HG02798 (cell line): ENCODE results near the gene TAS2R40.
"Not testable (repeated sequence)": the region's sequence is repeated elsewhere in the genome, so short reads cannot be mapped to it uniquely, and the experiment has no call there.

Experiments
- ATAC-seq: cut with Tn5 transposase; IDR thresholded peaks from one replicate; pipeline ENCODE4 v1.9.1; 2021; ENCODE audit warnings: mild to moderate bottlenecking; ENCODE audit not compliant: unreplicated experiment, poor library complexity

Gene TAS2R40

GRCh38 chr7:143221737-143222136 lies at the start of gene TAS2R40:
Gene TAS2R40 (plus strand): TSS chr7:143222037. CDS start chr7:143222079, 42 bp downstream.
- no peak for ATAC-seq

GRCh38 chr7:143172354-143172753 lies 49.5 kb upstream of the TAS2R40 start:
- no peak for ATAC-seq

- no peak for ATAC-seq
These were observed 45.7 kb upstream of the TAS2R40 start for GRCh38 chr7:143176128-143176527.

- no peak for ATAC-seq
These were observed 44.3 kb upstream of the TAS2R40 start for GRCh38 chr7:143177374-143178119.

GRCh38 chr7:143180771-143181170 lies 41.1 kb upstream of the TAS2R40 start:
- ATAC-seq: not testable (repeated sequence)

- no peak for ATAC-seq
These were observed 40.5 kb upstream of the TAS2R40 start for GRCh38 chr7:143181349-143181748.

GRCh38 chr7:143183024-143183423 lies 38.8 kb upstream of the TAS2R40 start, which contains the start of gene TAS2R39:
Gene TAS2R39 (plus strand): TSS chr7:143183419. CDS start chr7:143183419, 0 bp downstream.
- ATAC-seq: no peak

- no peak for ATAC-seq
These were observed 36.3 kb upstream of the TAS2R40 start for GRCh38 chr7:143185551-143185950.

- ATAC-seq: no peak
These were observed 32.8 kb upstream of the TAS2R40 start for GRCh38 chr7:143188994-143189393.

GRCh38 chr7:143193880-143194279 lies 28.0 kb upstream of the TAS2R40 start:
- ATAC-seq: no peak

- ATAC-seq: no peak
These were observed 22.8 kb upstream of the TAS2R40 start for GRCh38 chr7:143199040-143199439.

- no peak for ATAC-seq
These were observed 19.7 kb upstream of the TAS2R40 start for GRCh38 chr7:143202161-143202560.

- no peak for ATAC-seq
These were observed 18.5 kb upstream of the TAS2R40 start for GRCh38 chr7:143203386-143203785.

- ATAC-seq: peak; percentile 73
These were observed 16.1 kb upstream of the TAS2R40 start for GRCh38 chr7:143205560-143206293.

GRCh38 chr7:143210541-143210940 lies 11.3 kb upstream of the TAS2R40 start:
- ATAC-seq: no peak

GRCh38 chr7:143213478-143213877 lies 8.4 kb upstream of the TAS2R40 start:
- not testable (repeated sequence) for ATAC-seq

GRCh38 chr7:143214789-143215679 lies 6.8 kb upstream of the TAS2R40 start:
- peak; percentile 92 for ATAC-seq

GRCh38 chr7:143216151-143216550 lies 5.7 kb upstream of the TAS2R40 start:
- no peak for ATAC-seq

- ATAC-seq: no peak
These were observed 5.2 kb upstream of the TAS2R40 start for GRCh38 chr7:143216686-143217085.

- ATAC-seq: no peak
These were observed 4.0 kb upstream of the TAS2R40 start for GRCh38 chr7:143217806-143218205.

GRCh38 chr7:143221286-143221685 lies 551 bp upstream of the TAS2R40 start:
- no peak for ATAC-seq
